ENCODE results near the gene GJC3.
"Not testable (repeated sequence)": the region's sequence is repeated elsewhere in the genome, so short reads cannot be mapped to it uniquely, and the experiment has no call there.

Gene GJC3, protein sequence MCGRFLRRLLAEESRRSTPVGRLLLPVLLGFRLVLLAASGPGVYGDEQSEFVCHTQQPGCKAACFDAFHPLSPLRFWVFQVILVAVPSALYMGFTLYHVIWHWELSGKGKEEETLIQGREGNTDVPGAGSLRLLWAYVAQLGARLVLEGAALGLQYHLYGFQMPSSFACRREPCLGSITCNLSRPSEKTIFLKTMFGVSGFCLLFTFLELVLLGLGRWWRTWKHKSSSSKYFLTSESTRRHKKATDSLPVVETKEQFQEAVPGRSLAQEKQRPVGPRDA

DNA sequence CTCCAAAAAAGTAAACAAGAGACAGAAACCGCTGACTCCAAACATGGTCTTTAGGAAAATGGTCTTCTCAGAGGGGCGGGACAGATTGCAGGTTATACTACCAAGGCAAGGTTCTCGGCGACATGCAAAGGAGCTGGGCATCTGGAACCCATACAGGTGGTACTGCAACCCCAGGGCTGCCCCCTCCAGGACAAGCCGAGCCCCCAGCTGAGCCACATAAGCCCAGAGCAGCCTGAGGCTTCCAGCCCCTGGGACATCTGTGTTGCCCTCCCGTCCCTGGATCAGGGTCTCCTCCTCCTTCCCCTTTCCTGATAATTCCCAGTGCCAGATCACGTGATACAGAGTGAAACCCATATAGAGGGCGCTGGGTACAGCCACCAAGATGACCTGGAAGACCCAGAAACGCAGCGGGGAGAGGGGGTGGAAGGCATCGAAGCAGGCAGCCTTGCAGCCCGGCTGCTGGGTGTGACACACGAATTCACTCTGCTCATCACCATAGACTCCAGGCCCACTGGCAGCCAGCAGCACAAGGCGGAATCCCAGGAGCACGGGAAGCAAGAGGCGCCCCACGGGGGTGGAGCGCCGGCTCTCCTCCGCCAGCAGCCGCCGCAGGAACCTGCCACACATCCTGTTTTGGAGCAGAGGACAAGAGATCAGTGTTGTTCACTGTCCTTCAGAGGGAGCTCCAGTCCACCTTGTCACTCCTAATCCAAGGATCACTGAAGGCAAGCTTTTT, at the start of gene GJC3:
Gene GJC3, minus strand, starts transcription at position 627 of the 736 bp plus-strand sequence. Its CDS starts 0 bp downstream, at position 627.
- no peak for DNase-seq (ENCODE audit: low read depth in 2 of 2, low spot score in 1 of 2)

DNA sequence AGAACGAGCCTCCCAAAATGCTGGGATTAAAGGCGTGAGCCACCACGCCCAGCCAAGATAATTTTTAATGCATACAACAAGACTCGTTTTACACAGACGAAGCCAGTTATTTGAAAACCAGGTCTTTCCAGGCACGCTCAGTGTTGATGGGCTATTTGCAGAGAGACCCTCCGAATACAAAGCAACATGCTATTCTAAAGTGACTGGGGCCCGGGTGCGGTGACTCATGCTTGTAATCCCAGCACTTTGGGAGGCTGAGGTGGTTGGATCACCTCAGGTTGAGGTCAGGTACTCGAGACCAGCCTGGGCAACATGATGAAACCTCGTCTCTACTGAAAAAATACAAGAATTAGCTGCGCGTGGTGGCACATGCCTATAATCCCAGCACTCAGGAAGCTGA, 47.2 kb upstream of the GJC3 start:
- DNase-seq (ENCODE audit: low read depth in 2 of 2, low spot score in 1 of 2) = no peak

DNA sequence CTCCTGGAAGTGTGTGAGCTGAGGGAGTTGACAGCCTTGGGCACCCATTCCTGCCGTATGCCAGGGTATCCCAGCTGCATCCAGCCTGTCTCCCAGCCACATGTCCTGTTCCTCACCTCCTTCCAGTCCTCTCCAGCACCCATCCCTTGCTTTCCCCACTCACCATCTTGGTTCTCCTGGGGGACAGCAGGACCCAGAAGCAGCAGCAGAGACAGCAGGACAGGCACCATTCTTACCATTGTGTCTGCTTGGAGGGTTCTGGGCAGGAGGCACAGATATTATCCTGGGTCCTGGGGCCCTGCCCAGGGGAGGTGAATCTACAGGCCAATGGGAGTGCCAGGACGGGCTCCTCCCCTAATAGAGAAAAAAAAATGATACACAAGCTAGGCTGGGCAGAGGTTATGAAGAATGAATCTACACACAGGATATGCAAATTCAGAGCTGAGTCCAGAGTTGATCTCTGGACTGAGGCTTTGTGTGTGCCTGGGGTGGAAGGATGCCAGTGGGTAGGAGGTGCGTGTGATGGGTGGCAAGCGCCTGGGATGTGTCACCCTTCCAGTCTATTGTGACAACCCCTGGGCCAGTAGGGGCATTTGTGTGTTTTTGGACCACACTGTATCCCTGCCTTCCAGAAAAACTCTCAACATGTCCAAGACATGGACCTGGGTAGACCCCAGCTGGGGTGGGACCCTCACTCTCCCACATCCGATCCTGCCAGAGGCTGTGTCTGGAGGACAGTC, 46.5 kb upstream of the GJC3 start, which contains the start of gene AZGP1:
Gene AZGP1, minus strand, starts transcription at position 250 of the 740 bp plus-strand sequence. Its CDS starts 11 bp downstream, at position 239.
- DNase-seq (ENCODE audit: low read depth in 2 of 2, low spot score in 1 of 2) = no peak

DNA sequence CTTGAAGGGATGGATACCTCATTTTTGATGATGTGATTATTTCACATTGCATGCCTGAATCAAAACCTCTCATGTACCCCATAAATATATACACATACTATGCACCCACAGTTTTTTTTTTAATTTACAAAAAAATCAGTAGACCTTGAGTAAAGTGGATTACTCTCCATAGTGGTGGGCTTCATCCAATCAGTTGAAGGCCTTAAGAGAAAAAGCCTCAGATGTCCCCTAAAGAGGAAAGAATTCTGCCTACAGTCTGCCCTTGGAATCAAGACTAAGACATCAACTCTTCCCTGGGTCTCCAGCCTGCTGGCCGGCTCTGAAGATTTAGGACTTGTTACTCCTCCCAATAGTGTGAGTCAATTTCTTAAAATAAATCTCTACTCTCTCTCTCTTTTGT, 45.3 kb upstream of the GJC3 start:
- no peak for DNase-seq (ENCODE audit: low read depth in 2 of 2, low spot score in 1 of 2)

DNA sequence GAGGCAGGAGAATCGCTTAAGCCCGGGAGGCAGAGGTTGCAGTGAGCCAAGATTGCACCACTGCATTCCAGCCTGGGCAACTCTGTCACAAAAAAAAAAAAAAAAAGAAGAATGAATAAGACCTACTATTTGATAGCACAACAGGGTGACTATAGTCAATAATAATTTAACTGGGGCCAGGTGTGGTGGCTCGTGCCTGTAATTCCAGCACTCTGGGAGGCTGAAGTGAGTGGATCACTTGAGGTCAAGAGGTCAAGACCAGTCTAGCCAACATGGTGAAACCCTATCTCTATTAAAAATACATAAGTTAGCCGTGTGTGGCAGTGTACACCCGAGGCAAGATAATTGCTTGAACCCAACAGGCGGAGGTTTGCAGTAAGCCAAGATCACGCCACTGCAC, 44.4 kb upstream of the GJC3 start:
- not testable (repeated sequence) for DNase-seq (ENCODE audit: low read depth in 2 of 2, low spot score in 1 of 2)

DNA sequence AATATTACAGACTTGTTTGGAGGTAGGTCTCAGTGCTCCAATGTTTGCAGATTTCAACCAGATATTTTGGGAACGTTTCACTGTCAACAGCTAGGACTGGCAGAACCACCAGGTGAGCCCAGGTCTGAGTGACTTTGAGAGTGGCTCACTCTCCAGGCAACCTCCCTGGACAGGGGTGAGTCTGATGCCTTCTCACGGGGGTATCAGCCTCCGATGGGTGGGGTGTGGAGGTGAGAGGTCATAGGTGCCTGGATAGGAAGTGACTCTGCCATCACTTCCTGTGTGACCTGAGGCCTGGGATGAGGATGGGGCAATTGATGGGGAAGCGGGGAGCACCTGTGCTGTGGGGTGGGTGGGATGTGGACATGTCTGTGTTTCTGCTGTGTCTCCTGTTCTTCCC, 41.8 kb upstream of the GJC3 start:
- DNase-seq (ENCODE audit: low read depth in 2 of 2, low spot score in 1 of 2) = no peak

DNA sequence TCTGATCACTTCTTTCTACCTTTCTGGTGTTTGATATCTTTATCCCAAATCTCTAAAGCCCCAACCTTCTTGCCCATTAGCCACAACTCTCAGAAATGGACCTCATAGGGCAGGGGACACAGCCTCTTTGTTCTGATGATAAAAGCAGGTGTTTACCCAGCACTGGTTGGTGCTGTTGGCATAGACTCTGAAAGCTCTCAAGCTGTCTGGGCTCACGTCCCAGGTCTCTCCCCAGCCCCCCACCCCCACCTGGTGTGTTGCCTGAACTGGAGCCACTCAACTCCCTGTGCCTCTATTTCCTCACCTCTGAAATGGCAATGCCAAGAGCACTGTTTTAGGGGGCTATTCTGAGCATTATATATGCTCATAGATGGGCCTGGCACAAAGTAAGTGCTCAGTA, 40.4 kb upstream of the GJC3 start:
- not testable (repeated sequence) for DNase-seq (ENCODE audit: low read depth in 2 of 2, low spot score in 1 of 2)

DNA sequence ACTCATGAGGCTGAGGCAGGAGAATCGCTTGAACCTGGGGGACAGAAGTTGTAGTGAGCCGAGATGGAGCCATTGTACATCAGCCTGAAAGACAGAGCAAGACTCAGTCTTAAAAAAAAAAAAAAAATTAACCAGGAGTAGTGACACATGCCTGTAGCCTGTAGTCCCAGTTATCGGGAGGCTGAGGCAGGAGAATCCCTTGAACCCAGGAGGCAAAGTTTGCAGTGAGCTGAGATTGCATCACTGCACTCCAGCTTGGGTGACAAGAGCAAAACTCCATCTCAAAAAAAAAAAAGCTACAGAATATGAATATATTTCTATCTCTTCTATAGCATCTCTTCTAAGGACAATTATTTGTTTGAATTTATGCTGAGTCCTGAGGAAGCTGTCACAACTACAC, 39.9 kb upstream of the GJC3 start:
- DNase-seq (ENCODE audit: low read depth in 2 of 2, low spot score in 1 of 2) = no peak

DNA sequence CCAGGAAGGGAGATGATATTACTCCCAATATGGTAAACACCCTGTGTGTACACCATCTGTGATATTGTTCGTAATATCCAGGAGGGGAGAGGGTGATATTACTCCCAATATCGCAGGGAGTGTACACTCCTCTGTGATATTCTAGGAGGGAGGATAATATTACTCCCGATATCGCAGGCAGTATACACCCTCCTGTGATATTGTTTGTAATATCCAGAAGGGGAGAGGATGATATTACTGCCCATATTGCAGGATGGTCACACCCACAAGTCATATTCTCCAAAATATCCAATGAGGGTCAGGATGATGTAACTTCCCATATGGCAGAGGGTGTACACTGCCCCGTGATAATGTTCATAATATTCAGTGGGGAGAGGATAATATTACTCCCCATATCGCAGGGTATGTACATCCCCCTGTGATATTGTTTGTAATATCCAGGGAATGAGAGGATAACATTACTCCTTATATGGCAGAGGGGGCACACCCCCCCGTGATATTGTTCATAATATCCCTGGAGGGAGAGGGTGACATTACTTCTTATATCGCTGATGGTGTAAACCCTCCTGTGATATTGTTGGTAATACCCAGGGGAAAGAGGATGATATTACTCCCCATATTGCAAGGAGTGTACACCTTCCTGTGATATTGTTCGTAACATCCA, 29.3 kb upstream of the GJC3 start:
- no peak for DNase-seq (ENCODE audit: low read depth in 2 of 2, low spot score in 1 of 2)

DNA sequence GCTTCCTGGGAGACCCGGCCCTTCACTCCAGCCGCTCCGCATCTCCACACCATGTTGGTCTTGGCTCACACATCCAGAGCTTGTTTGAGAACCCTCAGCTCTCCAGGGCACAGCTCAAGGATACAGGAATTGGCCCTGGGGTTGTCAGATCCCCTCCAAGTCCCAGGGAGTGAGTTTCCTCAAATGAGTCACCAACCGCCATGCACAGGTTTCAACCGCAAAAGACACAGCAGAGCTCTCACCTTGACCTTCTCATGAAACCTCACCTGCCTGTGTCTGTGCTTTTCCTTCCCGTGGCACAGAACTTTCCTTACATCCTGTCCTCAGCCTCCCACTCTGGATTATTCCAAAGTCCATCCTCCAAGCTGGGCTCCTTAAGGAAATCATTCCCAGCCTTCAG, 25.8 kb upstream of the GJC3 start:
- no peak for DNase-seq (ENCODE audit: low read depth in 2 of 2, low spot score in 1 of 2)

DNA sequence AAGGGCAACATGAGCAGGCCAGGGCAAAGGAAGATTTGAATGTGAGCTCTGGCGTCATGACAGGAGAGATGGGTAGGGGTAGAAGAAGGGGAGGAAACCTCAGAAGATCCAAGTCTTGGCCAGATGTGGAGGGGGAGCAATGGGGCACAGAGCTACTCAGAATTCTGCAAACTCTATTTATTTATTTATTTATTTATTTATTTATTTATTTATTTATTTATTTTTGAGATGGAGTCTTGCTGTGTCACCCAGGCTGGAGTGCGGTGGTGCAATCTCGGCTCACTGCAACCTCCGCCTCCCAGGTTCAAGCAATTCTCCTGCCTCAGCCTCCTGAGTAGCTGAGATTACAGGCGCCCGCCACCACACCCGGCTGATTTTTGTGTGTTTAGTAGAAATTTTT, 25.2 kb upstream of the GJC3 start:
- DNase-seq (ENCODE audit: low read depth in 2 of 2, low spot score in 1 of 2) = not testable (repeated sequence)

DNA sequence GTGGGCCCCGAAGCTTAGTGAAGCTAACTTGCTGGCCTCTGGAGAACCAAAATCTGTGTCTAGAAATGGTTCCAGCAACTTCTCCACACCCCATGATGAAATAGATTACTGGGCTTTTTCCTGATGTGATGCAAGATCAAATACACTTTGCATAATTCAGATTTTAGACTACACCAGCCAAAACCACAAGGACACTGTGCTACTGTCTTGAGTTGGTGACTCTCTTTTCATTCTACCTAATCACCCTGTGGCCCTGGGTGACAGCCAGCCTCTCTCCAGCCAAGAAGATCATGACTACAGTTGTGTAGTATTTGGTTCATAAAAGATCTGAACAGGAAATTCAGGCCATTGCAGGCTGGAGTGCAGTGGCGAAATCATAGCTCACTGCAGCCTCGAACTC, 24.2 kb upstream of the GJC3 start:
- DNase-seq (ENCODE audit: low read depth in 2 of 2, low spot score in 1 of 2) = no peak

DNA sequence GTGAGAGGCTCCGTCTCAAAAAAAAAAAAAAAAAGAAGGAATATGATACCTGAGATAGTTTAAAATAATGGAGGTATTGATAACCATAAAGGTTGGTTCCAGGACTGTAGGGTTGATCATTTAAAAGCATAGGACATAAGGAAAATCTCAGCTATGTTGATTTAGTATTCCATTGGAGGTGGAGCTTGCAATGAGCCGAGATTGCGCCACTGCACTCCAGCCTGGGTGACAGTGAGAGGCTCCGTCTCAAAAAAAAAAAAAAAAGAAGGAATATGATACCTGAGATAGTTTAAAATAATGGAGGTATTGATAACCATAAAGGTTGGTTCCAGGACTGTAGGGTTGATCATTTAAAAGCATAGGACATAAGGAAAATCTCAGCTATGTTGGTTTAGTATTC, 23.2 kb upstream of the GJC3 start:
- not testable (repeated sequence) for DNase-seq (ENCODE audit: low read depth in 2 of 2, low spot score in 1 of 2)

DNA sequence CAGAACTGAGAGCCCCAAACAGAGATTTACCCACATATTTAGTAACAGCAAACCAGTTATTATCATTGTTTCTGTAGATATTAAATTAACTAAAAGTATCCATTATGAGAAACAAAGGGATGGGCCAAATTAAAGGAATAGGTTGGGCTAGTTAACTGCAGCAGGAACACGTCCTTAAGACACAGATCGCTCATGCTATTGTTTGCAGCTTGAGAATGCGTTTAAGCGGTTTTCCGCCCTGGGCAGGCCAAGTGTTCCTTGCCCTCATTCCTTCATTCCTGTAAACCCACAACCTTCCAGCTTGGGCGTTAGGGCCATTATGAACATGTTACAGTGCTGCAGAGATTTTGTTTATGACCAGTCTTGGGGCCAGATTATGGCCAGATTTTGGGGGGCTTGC, 21.4 kb upstream of the GJC3 start:
- DNase-seq (ENCODE audit: low read depth in 2 of 2, low spot score in 1 of 2) = not testable (repeated sequence)

DNA sequence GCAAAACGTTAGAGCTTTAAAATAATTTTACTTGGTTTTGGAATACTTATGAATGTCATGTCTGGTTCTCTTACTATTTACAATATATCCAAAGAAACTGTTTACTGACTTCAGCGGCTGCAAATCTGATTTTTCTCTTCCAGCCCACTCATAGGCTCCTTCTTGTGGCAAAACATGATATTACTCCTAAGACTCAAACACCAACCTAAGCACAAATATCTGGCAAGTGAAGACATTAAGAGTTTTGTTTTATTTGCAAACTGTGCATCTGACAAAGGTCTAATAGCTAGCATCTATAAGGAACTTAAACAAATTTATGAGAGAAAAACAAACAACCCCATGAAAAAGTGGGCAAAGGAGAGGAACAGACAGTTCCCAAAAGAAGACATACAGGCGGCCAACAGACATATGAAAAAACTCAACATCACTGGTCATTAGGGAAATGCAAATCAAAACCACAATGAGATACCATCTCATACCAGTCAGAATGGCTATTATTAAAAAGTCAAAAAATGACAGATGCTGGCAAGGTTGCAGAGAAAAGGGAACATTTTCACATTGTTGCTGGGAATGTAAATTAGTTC, 20.3 kb upstream of the GJC3 start:
- DNase-seq (ENCODE audit: low read depth in 2 of 2, low spot score in 1 of 2) = no peak

DNA sequence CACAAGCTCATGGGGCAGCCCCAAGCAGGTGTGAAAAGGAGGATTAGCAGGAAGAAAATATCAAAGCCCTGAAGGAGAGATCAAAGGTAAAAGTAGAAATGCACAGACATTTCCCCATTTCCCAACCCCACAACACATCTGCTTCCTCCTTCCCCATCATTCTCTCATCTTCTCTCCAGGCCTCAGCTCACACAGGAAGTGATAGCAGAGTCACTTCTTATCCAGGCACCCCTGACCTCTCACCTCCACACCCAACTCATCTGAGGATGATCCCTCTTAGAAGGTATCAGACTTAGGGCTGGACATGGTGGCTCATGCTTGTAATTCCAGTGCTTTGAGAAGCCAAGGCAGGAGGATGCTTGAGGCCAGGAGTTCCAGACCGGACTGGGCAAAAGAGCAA, 18.2 kb upstream of the GJC3 start:
- DNase-seq (ENCODE audit: low read depth in 2 of 2, low spot score in 1 of 2) = no peak

DNA sequence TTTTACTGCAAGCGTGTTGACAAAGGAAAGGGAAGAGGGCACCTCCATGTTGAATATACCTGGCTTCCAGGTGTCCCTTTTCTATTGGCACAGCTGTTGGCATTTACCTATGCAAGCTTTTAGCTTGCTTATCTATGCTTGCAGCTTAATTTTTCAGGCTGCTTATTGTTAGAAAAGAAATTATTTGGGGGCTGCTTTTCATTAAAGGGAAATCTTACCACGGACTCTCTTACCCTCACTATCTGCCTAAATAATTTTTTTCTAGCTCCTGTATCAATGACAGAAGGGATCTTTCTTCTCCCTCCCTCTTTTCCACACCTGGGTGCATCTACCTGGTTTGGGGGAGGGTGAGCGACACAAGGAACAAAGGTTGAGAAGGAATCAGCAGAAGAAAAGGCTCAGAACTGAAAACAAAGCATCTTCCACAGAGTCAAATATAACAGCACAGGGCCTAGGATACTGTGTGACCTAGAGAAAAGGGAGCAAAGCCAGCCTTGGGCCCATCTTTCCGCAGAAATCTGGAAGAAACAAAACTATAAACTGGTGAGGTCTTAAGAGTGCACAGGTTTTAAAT, 15.2 kb upstream of the GJC3 start:
- no peak for DNase-seq (ENCODE audit: low read depth in 2 of 2, low spot score in 1 of 2)

DNA sequence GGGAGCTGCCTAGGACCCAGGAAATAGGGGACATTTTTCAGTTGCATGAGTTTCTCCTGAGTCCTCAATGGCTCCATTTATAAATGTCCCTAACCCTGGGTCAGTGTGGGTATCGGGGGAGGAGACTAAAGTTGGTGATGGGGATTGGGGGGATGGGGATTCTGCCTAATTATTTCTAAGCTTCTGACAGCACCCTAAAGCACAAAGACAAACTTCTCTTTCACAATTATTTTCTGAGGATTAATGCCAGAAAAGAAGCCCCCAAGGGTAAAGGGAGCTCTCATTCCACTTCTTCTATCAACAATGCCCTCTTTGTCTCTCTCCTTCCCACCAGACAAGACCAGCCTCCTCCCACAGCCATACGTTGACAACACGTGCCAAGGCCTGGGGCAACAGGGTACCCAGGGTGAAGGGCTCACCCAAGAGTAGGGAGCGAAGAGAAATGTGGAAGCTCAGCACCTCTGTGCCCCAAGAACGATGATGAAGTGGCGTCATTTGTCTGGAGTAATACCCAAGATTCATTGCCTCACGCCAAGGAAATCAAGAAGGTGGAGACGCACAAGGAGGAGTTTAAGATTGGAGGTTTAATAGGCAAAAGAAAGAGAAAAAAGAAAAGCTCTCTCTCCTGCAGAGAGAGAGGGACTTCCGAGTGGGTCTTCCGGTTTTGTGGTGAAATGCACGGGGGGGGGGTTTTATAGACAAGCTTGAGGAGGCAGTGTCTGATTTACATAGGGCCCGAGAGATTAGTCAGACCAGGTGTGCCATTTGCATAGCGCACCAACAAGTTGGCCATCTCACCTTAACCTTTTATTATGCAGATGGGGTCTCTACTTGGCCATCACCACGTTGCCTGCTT, 14.4 kb upstream of the GJC3 start:
- no peak for DNase-seq (ENCODE audit: low read depth in 2 of 2, low spot score in 1 of 2)

DNA sequence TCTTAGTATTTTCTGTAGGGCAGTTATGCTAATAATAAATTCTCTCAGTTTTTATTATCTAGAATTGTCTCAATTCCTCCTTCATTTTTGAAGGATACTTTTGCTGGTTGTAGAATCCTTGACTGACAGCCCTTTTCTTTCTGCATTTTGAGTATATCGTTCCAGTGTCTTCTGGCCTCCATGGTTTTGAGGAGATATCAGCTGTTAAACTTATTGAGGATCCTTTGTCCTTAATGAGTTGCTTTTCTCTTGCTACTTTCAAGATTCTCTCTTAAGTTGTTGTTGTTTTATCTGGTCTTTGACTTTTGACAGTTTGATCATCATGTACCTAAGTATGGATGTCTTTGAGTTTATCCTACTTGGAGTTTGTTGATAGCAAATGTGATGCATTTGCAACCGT, 8.9 kb upstream of the GJC3 start:
- no peak for DNase-seq (ENCODE audit: low read depth in 2 of 2, low spot score in 1 of 2)

DNA sequence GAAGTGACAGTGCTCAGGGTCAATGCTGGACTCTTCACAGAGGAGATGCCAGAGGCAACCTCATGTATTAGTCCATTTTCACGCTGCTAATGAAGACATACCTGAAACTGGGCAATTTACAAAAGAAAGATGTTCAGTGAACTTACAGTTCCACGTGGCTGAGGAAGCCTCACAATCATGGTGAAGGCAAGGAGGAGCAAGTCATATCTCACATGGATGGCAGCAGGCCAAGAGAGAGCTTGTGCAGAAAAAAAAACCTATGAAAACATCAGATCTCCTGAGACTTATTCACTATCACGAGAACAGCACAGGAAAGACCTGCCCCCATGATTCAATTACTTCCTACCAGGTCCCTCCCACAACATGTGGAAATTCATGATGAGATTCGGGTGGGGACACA, 5.6 kb upstream of the GJC3 start:
- not testable (repeated sequence) for DNase-seq (ENCODE audit: low read depth in 2 of 2, low spot score in 1 of 2)
